ENCODE measurements around the gene FXYD4. TPM values are rescaled to one million over a fixed set of nuclear protein-coding genes. Genes with fewer than 3 reads are reported as not detected.

Gene FXYD4
- total and polyA plus RNA-seq, 2 experiments from 2014 or later = not detected

DNA sequence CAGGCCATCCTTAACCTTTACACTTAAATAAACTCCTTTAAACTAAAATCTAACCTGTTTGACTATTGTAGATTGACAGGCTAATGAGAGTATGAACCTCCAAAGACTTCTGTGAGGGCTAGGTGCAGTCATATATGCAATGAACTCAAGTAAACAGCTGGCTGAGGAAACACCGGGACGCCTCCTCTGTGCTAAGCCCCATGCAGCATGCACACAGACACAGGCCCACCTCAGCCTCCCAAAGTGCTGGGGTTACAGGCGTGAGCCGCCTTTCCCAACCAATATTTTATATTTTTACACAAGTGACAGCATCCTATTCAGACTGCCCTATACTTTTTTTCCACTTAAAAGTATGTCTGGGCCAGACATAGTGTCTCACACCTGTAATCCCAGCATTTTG lies 1.5 kb upstream of the FXYD4 start:
- H3K27me3 ChIP-seq (ENCODE audit: insufficient read depth) = no peaks in the 10 kb centered on the region
- no peaks in the 10 kb centered on the region for H3K36me3 ChIP-seq (ENCODE audit: insufficient read depth)
- H3K27me3 Mint-ChIP-seq (ENCODE audit: insufficient read depth, low read depth, poor library complexity) = peaks cover 15% of the 10 kb centered on the region
- H3K4me1 ChIP-seq (ENCODE audit: insufficient read depth) = no peaks in the 10 kb centered on the region
- no peaks in the 10 kb centered on the region for H3K79me2 ChIP-seq (replicated peaks; ENCODE audit: insufficient read depth)
- no peak for TF ChIP-seq CREB1 (CRISPR knock-in tag; IDR thresholded peaks at IDR 0.05; ENCODE audit: low read depth)
- no peak for TF ChIP-seq NANOG (IDR thresholded peaks at IDR 0.05; ENCODE audit: borderline replicate concordance)
- no peak for TF ChIP-seq ZNF331 (CRISPR knock-in tag; IDR thresholded peaks at IDR 0.05; ENCODE audit: low read depth)
- TF ChIP-seq, protein P1, sequence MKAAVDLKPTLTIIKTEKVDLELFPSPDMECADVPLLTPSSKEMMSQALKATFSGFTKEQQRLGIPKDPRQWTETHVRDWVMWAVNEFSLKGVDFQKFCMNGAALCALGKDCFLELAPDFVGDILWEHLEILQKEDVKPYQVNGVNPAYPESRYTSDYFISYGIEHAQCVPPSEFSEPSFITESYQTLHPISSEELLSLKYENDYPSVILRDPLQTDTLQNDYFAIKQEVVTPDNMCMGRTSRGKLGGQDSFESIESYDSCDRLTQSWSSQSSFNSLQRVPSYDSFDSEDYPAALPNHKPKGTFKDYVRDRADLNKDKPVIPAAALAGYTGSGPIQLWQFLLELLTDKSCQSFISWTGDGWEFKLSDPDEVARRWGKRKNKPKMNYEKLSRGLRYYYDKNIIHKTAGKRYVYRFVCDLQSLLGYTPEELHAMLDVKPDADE (IDR thresholded peaks at IDR 0.05) = no peak
- no peak for TF ChIP-seq STAT1 (IDR thresholded peaks at IDR 0.05; ENCODE audit: unreplicated experiment)
- TF ChIP-seq, protein P2, sequence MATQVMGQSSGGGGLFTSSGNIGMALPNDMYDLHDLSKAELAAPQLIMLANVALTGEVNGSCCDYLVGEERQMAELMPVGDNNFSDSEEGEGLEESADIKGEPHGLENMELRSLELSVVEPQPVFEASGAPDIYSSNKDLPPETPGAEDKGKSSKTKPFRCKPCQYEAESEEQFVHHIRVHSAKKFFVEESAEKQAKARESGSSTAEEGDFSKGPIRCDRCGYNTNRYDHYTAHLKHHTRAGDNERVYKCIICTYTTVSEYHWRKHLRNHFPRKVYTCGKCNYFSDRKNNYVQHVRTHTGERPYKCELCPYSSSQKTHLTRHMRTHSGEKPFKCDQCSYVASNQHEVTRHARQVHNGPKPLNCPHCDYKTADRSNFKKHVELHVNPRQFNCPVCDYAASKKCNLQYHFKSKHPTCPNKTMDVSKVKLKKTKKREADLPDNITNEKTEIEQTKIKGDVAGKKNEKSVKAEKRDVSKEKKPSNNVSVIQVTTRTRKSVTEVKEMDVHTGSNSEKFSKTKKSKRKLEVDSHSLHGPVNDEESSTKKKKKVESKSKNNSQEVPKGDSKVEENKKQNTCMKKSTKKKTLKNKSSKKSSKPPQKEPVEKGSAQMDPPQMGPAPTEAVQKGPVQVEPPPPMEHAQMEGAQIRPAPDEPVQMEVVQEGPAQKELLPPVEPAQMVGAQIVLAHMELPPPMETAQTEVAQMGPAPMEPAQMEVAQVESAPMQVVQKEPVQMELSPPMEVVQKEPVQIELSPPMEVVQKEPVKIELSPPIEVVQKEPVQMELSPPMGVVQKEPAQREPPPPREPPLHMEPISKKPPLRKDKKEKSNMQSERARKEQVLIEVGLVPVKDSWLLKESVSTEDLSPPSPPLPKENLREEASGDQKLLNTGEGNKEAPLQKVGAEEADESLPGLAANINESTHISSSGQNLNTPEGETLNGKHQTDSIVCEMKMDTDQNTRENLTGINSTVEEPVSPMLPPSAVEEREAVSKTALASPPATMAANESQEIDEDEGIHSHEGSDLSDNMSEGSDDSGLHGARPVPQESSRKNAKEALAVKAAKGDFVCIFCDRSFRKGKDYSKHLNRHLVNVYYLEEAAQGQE (IDR thresholded peaks at IDR 0.05; ENCODE audit: unreplicated experiment) = no peak
- TF ChIP-seq ZNF114 (CRISPR knock-in tag; IDR thresholded peaks at IDR 0.05) = no peak
- H3K9me2 ChIP-seq (ENCODE audit: insufficient read depth) = no peaks in the 10 kb centered on the region
- H3K4me3 ChIP-seq = no peak overlapping the region
- H3K4me1 Mint-ChIP-seq = peaks cover 6% of the 10 kb centered on the region
- H2AFZ ChIP-seq = no peak overlapping the region
- no peaks in the 10 kb centered on the region for H3K36me3 Mint-ChIP-seq (ENCODE audit: low read depth)
- no peak overlapping the region for H3K4me2 ChIP-seq
- no peaks in the 10 kb centered on the region; the same call in 2 of the 3 replicates for H3K9me3 Mint-ChIP-seq
- H3K27ac ChIP-seq (ENCODE audit: low read depth) = no peak overlapping the region
- no peak overlapping the region for H3K27ac Mint-ChIP-seq
- no peaks in the 10 kb centered on the region for H4K20me1 ChIP-seq (replicated peaks; ENCODE audit: insufficient read depth)
- no peak for ATAC-seq
- H3K4me3 Mint-ChIP-seq = no peak overlapping the region
- no peak for DNase-seq (ENCODE audit: low spot score)
- no peaks in the 10 kb centered on the region for H3F3A ChIP-seq (replicated peaks; ENCODE audit: low read depth)

DNA sequence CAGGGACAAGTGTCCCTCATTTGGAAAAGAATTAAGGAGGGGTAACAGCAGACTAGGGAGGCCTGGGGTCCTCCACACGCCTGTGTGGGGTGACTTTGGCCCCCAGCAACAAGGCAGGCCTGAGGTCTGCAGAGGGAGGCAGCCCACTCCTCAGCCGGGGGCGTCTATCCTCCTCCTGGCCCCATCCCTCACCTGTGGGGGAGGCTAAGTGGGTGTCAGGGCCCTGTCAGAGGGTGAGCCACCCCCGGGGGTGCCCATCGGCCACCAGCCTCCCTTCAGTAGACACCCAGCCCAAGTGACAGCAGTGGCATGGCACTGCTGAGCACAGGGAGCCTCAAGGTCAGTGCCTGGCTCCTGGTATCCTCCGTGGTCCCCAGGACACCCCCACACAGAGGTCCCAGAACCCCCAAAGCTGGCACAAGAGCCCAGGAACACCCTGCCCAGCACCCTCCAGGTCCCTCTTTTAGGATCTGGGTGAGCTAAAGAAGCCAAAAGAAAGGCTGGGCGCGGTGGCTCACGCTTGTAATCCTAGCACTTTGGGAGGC lies 693 bp upstream of the FXYD4 start:
- Histone ChIP-seq H3K79me2 (replicated peaks; ENCODE audit: insufficient read depth) (no peaks in the 10 kb centered on the region), H3K27me3 (ENCODE audit: insufficient read depth) (no peaks in the 10 kb centered on the region), H3F3A (replicated peaks; ENCODE audit: low read depth) (no peaks in the 10 kb centered on the region), H3K4me3 (no peak overlapping the region), H2AFZ (no peak overlapping the region), H4K20me1 (replicated peaks; ENCODE audit: insufficient read depth) (no peaks in the 10 kb centered on the region), H3K36me3 (ENCODE audit: insufficient read depth) (no peaks in the 10 kb centered on the region), H3K27ac (ENCODE audit: low read depth) (no peak overlapping the region), H3K4me1 (ENCODE audit: insufficient read depth) (no peaks in the 10 kb centered on the region; the same call in 1 of the 2 replicates), H3K4me2 (no peak overlapping the region), H3K9me2 (ENCODE audit: insufficient read depth) (no peaks in the 10 kb centered on the region)
- DNase-seq (ENCODE audit: low spot score) = no peak
- no peak overlapping the region for H3K27ac Mint-ChIP-seq
- no peaks in the 10 kb centered on the region; the same call in 2 of the 3 replicates for H3K9me3 Mint-ChIP-seq
- H3K27me3 Mint-ChIP-seq (ENCODE audit: insufficient read depth, low read depth, poor library complexity) = peaks cover 12% of the 10 kb centered on the region
- H3K36me3 Mint-ChIP-seq (ENCODE audit: low read depth) = no peaks in the 10 kb centered on the region
- H3K4me3 Mint-ChIP-seq = no peak overlapping the region
- ATAC-seq = no peak
- peaks cover 12% of the 10 kb centered on the region for H3K4me1 Mint-ChIP-seq
- TF ChIP-seq CREB1 (CRISPR knock-in tag; IDR thresholded peaks at IDR 0.05; ENCODE audit: low read depth) (no peak), EZH2phosphoT487 (IDR thresholded peaks at IDR 0.05; ENCODE audit: unreplicated experiment) (no peak), ZNF331 (CRISPR knock-in tag; IDR thresholded peaks at IDR 0.05; ENCODE audit: low read depth) (no peak)
- TF ChIP-seq, protein P2 (IDR thresholded peaks at IDR 0.05; ENCODE audit: unreplicated experiment) = no peak
